ENCODE data around the gene ORM2. TPM values are rescaled to one million over a fixed set of nuclear protein-coding genes. Genes with fewer than 3 reads are reported as not detected.

The ORM2 gene
- total and polyA plus RNA-seq, 2 of the 13 experiments (the other 11 are each of a cell fraction or from before 2014, with no cell fraction given): 565 to 824 TPM

- TF ChIP-seq, protein P1, sequence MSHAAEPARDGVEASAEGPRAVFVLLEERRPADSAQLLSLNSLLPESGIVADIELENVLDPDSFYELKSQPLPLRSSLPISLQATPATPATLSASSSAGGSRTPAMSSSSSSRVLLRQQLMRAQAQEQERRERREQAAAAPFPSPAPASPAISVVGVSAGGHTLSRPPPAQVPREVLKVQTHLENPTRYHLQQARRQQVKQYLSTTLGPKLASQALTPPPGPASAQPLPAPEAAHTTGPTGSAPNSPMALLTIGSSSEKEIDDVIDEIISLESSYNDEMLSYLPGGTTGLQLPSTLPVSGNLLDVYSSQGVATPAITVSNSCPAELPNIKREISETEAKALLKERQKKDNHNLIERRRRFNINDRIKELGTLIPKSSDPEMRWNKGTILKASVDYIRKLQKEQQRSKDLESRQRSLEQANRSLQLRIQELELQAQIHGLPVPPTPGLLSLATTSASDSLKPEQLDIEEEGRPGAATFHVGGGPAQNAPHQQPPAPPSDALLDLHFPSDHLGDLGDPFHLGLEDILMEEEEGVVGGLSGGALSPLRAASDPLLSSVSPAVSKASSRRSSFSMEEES (CRISPR knock-in tag; IDR thresholded peaks at IDR 0.05): 0 out of 2 replicates have a peak, but pooled peaks have one; percentile 17
- TF ChIP-seq, protein P2, sequence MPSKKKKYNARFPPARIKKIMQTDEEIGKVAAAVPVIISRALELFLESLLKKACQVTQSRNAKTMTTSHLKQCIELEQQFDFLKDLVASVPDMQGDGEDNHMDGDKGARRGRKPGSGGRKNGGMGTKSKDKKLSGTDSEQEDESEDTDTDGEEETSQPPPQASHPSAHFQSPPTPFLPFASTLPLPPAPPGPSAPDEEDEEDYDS (CRISPR knock-in tag; IDR thresholded peaks at IDR 0.05): 0 out of 2 replicates have a peak, but pooled peaks have one; percentile 44
- TF ChIP-seq ZNF264 (CRISPR knock-in tag; IDR thresholded peaks at IDR 0.05) (0 out of 2 replicates have a peak, but pooled peaks have one; percentile 34), NCOA2 (CRISPR knock-in tag; IDR thresholded peaks at IDR 0.05) (peak; percentile 49; the same call in 1 of the 2 replicates), ZNF543 (CRISPR knock-in tag; IDR thresholded peaks at IDR 0.05) (0 out of 2 replicates have a peak, but pooled peaks have one; percentile 69), SKI (IDR thresholded peaks at IDR 0.05; ENCODE audit: partially characterized antibody) (peak; percentile 4), PATZ1 (CRISPR knock-in tag; IDR thresholded peaks at IDR 0.05) (0 out of 2 replicates have a peak, but pooled peaks have one; percentile 19), POLR2A (IDR thresholded peaks at IDR 0.05; ENCODE audit: insufficient read depth in 1 of 2, low read depth in 2 of 2, low read length in 2 of 2) (peak; percentile 46 to 68; a peak in 3 of 4 replicates), ZMYM2 (CRISPR knock-in tag; IDR thresholded peaks at IDR 0.05) (peak; percentile 90), BCL6 (CRISPR knock-in tag; IDR thresholded peaks at IDR 0.05) (peak; percentile 39; the same call in 1 of the 2 replicates), MIER3 (CRISPR knock-in tag; IDR thresholded peaks at IDR 0.05; ENCODE audit: borderline replicate concordance) (0 out of 2 replicates have a peak, but pooled peaks have one; percentile 17), MNT (IDR thresholded peaks at IDR 0.05) (peak; percentile 13; the same call in 1 of the 2 replicates), ZBTB7A (CRISPR knock-in tag; IDR thresholded peaks at IDR 0.05) (0 out of 2 replicates have a peak, but pooled peaks have one; percentile 19), ZBTB38 (CRISPR knock-in tag; IDR thresholded peaks at IDR 0.05) (peak; percentile 98), RXRA (CRISPR knock-in tag; IDR thresholded peaks at IDR 0.05) (peak; percentile 18; the same call in 1 of the 2 replicates), MED1 (CRISPR knock-in tag; IDR thresholded peaks at IDR 0.05) (peak; percentile 33), KDM6A (CRISPR knock-in tag; IDR thresholded peaks at IDR 0.05; ENCODE audit: low read depth) (peak; percentile 23; the same call in 1 of the 2 replicates), CREB3 (CRISPR knock-in tag; IDR thresholded peaks at IDR 0.05) (0 out of 2 replicates have a peak, but pooled peaks have one; percentile 39)
- TF ChIP-seq, protein P3, sequence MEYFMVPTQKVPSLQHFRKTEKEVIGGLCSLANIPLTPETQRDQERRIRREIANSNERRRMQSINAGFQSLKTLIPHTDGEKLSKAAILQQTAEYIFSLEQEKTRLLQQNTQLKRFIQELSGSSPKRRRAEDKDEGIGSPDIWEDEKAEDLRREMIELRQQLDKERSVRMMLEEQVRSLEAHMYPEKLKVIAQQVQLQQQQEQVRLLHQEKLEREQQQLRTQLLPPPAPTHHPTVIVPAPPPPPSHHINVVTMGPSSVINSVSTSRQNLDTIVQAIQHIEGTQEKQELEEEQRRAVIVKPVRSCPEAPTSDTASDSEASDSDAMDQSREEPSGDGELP (IDR thresholded peaks at IDR 0.05; ENCODE audit: borderline replicate concordance, low read depth): peak; percentile 31; the same call in 1 of the 2 replicates
- TF ChIP-seq, protein P4, sequence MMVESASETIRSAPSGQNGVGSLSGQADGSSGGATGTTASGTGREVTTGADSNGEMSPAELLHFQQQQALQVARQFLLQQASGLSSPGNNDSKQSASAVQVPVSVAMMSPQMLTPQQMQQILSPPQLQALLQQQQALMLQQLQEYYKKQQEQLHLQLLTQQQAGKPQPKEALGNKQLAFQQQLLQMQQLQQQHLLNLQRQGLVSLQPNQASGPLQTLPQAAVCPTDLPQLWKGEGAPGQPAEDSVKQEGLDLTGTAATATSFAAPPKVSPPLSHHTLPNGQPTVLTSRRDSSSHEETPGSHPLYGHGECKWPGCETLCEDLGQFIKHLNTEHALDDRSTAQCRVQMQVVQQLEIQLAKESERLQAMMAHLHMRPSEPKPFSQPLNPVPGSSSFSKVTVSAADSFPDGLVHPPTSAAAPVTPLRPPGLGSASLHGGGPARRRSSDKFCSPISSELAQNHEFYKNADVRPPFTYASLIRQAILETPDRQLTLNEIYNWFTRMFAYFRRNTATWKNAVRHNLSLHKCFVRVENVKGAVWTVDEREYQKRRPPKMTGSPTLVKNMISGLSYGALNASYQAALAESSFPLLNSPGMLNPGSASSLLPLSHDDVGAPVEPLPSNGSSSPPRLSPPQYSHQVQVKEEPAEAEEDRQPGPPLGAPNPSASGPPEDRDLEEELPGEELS (CRISPR knock-in tag; IDR thresholded peaks at IDR 0.05): 0 out of 2 replicates have a peak, but pooled peaks have one; percentile 31
- TF ChIP-seq, protein P5, sequence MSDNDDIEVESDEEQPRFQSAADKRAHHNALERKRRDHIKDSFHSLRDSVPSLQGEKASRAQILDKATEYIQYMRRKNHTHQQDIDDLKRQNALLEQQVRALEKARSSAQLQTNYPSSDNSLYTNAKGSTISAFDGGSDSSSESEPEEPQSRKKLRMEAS (IDR thresholded peaks at IDR 0.05): peak; percentile 47; the same call in 1 of the 2 replicates
These were observed 1.3 kb upstream of the ORM2 start (continued) for GRCh38 chr9:114328357-114328820.

Measured in HepG2 (cell line).